Erythroblast (primary cell): Measurements from ENCODE around the gene MCTP1.

Experiments used
- DNase-seq, 2 experiments: peaks; one replicate each; lab custom pipeline; 2025; lab: John Stamatoyannopoulos, UW
- GATA1 ChIP-seq: IDR thresholded peaks from 2 replicates; pipeline ENCODE4 v1.6.1; 2011; ENCODE audit warnings: low read depth, mild to moderate bottlenecking, control low read depth, low read length, moderate library complexity
- POLR2A ChIP-seq: IDR thresholded peaks from 2 replicates; pipeline ENCODE4 v1.6.1; 2011; ENCODE audit warnings: mild to moderate bottlenecking, low read length

The MCTP1 gene

GRCh38 chr5:95280401-95281095 is 4.3 kb downstream of the MCTP1 start:
- no peak for DNase-seq
- no peak for TF ChIP-seq GATA1
- TF ChIP-seq POLR2A = no peak

- no peak for TF ChIP-seq POLR2A
- no peak for TF ChIP-seq GATA1
- no peak for DNase-seq
Measured at GRCh38 chr5:95274011-95274410, 10.9 kb downstream of the MCTP1 start.

- TF ChIP-seq GATA1 = no peak
- TF ChIP-seq POLR2A = no peak
- DNase-seq = no peak
Measured at GRCh38 chr5:95272316-95272929, 12.5 kb downstream of the MCTP1 start.

GRCh38 chr5:95262933-95263660 is 21.8 kb downstream of the MCTP1 start:
- no peak for TF ChIP-seq POLR2A
- TF ChIP-seq GATA1 = no peak
- no peak for DNase-seq

- no peak for TF ChIP-seq POLR2A
- no peak for TF ChIP-seq GATA1
- DNase-seq = peak; percentile 42 to 52
Measured at GRCh38 chr5:95261437-95262175, 23.3 kb downstream of the MCTP1 start.

- TF ChIP-seq GATA1 = no peak
- no peak for TF ChIP-seq POLR2A
- DNase-seq = no peak
Measured at GRCh38 chr5:95256991-95257390, 27.9 kb downstream of the MCTP1 start.

GRCh38 chr5:95256446-95256845 is 28.4 kb downstream of the MCTP1 start:
- DNase-seq = no peak
- TF ChIP-seq GATA1 = no peak
- no peak for TF ChIP-seq POLR2A

- DNase-seq = no peak
- TF ChIP-seq GATA1 = no peak
- no peak for TF ChIP-seq POLR2A
Measured at GRCh38 chr5:95252801-95253200, 32.1 kb downstream of the MCTP1 start.

GRCh38 chr5:95251185-95251584 is 33.7 kb downstream of the MCTP1 start:
- TF ChIP-seq POLR2A (no peak), GATA1 (no peak)
- no peak for DNase-seq

- no peak for TF ChIP-seq GATA1
- no peak for DNase-seq
Measured at GRCh38 chr5:95244479-95244878, 40.4 kb downstream of the MCTP1 start.

- no peak for DNase-seq
Measured at GRCh38 chr5:95241635-95242034, 43.3 kb downstream of the MCTP1 start.

GRCh38 chr5:95241161-95241560 is 43.7 kb downstream of the MCTP1 start:
- no peak for TF ChIP-seq POLR2A
- DNase-seq = no peak

More at GRCh38 chr5:95241635-95242034, 43.3 kb downstream of the MCTP1 start:
- no peak for TF ChIP-seq POLR2A
- TF ChIP-seq GATA1 = no peak

- peak in 1 of 2 experiments; percentile 7 for DNase-seq
- TF ChIP-seq GATA1 = no peak
- no peak for TF ChIP-seq POLR2A
Measured at GRCh38 chr5:95238560-95239325, 46.2 kb downstream of the MCTP1 start.
